Cardiac fibroblast (primary cell): ENCODE measurements around the gene KRT8.
A peak's percentile ranks its signal among the peaks of the same experiment; 100 is the strongest.

Experiments
- DNase-seq, 2 donors: peaks; one replicate each; pipeline versions ENCODE4 v3.0.0 to v3.0.0-alpha.2; 2010; ENCODE audit warnings: low read depth in 2 of 2
- H3K4me3 ChIP-seq, 2 donors: replicated peaks in 1 of 2; 1 replicate in 1 of 2; 2 replicates in 1 of 2; pipeline ENCODE4 v1.5.1; 2011; ENCODE audit warnings: low read depth in 2 of 2, low read length in 2 of 2, mild to moderate bottlenecking in 2 of 2, moderate library complexity in 1 of 2
- CTCF ChIP-seq: IDR thresholded peaks from one replicate; pipeline ENCODE4 v1.5.1; 2011; ENCODE audit warnings: low read depth, mild to moderate bottlenecking, low read length, inconsistent platforms

KRT8 gene

GRCh38 chr12:52903285-52903854 is 1.5 kb downstream of the KRT8 start:
- H3K4me3 ChIP-seq = peak overlapping the region; percentile 30 to 45
- peak; percentile 60 to 87 for DNase-seq
- TF ChIP-seq CTCF = no peak

GRCh38 chr12:52901715-52902541 is 2.9 kb downstream of the KRT8 start:
- DNase-seq = no peak
- no peak for TF ChIP-seq CTCF
- H3K4me3 ChIP-seq = no peak overlapping the region

- H3K4me3 ChIP-seq = no peak overlapping the region
- DNase-seq = no peak
- no peak for TF ChIP-seq CTCF
Observed at GRCh38 chr12:52900896-52901714, 3.8 kb downstream of the KRT8 start.

GRCh38 chr12:52900166-52900895 is 4.5 kb downstream of the KRT8 start:
- H3K4me3 ChIP-seq = no peak overlapping the region
- no peak for TF ChIP-seq CTCF
- no peak for DNase-seq

GRCh38 chr12:52899338-52900035 is 5.4 kb downstream of the KRT8 start:
- DNase-seq = no peak
- TF ChIP-seq CTCF = no peak
- no peak overlapping the region for H3K4me3 ChIP-seq
